ENCODE measurements around the gene SND1.

The SND1 gene

DNA sequence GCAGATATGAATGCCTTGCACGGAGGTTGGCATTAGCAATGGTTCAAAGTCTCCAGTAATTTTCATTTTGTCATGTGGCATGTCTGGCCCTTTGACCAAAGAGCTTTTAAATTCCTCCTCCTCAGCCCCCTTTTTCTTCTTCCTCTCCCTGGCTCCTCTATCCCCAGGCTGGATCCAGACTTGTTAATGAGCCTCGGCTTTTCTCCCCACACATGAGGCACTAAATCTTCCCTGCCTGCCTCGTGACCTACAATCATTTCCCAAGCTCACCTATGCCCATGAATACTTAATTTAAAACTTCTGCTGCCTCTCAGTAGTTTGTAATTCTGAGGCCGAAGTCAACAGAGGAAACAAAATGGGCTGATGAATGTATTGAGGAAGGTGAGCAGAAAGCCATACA, 402.5 kb downstream of the SND1 start:
- in situ Hi-C loops (cut with MboI; ENCODE audit: low sequenced_read_pairs) = no loop called here

DNA sequence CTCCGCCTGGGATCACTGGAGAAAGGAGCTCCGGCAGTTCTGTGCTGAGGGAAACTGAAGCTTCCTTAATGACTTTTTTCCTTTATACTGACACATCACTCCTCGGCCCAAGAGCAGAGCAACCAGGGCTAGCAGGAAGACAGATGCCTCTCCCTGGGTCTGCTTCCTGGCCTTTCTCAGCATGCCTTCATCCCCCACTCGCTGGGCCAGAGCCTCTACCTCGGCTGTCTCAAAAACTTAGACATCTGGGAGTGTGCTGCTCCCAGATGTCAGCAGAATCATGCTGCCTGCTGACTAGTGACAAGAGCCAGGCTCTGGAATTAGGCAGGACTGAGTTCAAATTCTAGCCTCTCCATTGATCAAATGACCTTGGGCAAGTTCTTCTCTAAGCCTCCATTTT, 403.6 kb downstream of the SND1 start:
- in situ Hi-C loops (cut with MboI; ENCODE audit: low sequenced_read_pairs) = no loop called here

DNA sequence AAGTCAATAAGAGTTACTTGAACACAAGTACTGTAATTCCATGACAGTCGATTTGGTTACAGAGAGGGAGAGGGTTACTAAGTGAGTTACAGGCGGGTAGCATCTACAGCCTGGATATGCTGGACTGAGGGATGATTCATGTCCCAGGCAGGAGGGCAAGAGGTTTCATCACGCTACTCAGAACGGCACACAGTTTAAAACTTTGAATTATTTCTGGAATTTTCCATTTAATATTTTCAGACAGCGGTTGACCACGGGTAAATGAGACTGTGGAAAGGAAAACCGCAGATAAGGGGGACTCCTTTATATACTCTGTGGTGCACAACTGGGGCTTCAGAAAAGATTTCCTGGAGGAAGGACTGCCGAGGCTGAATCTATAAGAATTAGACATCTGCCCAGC, 404.9 kb downstream of the SND1 start:
- in situ Hi-C loops (cut with MboI; ENCODE audit: low sequenced_read_pairs) = no loop called here

DNA sequence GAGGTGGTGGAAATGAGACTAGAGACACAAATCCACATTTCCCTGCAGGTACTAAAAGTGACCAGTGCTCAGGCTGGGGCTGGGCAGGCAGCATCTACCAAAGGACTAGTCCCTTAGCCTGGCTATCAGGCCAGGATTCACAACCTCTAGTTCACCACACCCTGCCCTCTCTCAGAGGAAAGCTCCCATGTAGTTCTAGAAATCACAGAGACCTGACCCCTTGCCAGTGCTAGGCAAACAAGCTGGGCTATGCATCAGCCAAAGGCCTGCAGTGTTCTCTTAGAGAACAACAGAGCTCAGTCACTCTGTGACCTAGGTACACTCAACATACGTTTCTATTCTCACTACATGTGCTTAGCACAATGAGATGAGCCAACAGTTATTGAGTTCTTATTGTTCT, 405.9 kb downstream of the SND1 start:
- in situ Hi-C loops (cut with MboI; ENCODE audit: low sequenced_read_pairs) = no loop called here

DNA sequence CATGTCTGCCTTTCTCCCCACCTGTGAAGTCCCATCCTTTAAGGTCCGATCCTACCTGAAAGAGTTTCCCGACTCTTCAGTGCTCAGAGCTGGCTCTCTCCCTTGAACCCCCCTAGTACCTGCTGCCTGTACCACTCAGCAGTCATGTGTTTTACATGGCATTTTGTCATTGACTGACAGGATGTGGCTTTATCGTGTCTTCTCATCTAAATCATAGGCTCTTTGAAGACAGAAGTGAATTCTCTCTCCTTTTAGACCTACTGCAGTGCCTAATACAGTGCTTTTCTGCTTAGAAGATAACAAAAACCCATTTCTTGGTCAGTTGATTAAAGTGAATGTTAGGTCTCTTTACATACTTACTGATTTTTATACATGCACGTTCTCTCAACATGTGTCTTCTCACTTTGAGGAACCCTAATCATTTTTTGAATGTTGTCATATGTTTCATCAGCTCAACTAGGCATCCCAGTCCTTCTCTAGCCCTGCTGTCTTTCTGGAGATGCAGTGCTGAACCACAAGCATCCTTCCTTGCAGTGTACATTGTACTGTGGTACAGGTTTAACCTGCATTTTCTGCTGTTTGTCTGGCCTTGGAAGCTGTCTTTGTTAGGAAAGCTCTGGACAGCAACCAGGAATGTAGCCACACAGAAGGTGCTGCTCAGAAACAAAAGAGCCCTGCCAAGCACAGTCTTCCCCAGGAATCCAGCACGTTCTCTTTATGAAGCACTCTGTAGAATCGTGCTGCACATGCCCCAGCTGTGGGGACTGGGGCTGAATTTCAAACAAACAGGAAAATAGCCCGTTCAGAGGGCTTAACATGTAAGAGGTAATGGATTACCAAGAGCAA, 407.4 kb downstream of the SND1 start:
- in situ Hi-C loops (cut with MboI; ENCODE audit: low sequenced_read_pairs) = no loop called here

DNA sequence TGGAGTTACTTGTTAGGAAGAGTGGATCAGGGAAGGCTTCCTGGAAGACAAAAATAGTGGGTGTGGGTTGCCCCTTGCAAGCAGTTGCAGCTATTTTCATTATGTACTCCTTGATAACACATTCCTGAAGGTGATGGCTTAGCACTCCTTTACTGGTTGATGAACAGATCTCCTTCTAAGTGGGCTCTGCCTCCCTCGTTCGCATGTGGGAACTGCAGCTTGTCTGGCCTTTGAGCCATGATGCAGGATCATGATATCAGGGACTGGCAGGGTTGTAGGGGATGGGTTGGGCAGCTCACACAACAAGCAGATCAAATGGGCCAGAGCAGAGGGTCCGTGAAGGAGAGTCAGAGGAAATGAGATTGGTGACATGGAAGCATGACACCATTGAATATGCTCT, 408.0 kb downstream of the SND1 start:
- in situ Hi-C loops (cut with MboI; ENCODE audit: low sequenced_read_pairs) = no loop called here

DNA sequence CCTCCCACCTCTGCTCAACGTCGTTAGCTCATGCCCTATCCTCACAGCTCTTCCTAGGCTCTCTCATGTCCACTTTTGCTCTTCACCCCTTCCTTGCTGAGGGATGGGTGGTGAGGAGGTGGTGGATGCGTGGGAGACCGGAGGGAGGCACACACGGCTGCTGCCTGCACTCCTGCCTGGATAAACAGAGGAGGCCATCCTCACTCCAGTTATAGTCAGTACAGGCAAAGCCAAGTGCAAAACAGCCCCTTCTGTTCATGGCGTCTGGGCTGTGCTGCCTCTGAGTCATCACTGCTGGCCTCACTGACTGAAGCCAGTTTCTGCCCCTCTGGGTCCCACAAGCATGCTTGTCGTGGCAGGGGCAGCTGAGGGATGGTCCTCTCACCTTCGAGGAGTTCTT, 411.1 kb downstream of the SND1 start:
- in situ Hi-C loops (cut with MboI; ENCODE audit: low sequenced_read_pairs) = no loop called here

DNA sequence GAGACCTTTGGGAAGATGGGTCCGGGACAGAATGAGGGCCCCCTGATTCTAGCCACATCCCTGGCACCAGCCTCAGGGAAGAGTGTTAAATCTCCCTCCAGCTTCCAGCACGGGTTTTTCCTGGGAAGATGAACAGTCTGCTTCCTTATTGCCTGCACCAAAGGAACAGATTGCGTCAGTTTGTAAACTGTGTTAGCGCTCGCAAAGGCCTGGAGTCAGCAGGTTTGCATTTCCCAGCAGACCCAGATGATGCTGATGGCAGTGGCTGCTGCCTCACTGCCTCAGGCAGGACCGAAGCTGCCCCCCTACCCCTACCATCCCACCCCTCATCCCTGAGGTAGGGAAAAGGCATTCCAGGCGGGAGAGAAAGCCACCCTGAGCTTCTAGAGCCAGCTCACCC, 413.9 kb downstream of the SND1 start:
- in situ Hi-C loops (cut with MboI; ENCODE audit: low sequenced_read_pairs) = no loop called here

DNA sequence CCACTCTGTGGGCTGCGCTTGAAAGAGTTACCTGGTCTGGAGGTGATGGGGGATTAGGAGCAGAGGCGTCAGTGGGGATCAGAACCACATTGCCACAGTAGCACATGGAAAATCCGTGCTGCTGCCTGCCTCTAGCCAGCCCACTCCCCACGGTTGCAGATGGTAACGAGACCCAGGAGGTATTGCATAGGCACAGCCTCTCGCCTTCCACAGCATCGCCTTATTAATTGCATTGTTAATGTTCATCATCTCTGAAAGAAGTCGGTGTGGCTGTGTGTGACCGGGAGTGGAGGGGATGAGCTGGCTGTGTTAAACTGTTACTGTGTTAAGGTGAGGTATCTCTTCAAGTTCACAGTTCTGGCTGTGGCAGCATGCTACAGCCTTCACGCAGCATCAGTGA, 414.4 kb downstream of the SND1 start:
- in situ Hi-C loops (cut with MboI; ENCODE audit: low sequenced_read_pairs) = no loop called here

DNA sequence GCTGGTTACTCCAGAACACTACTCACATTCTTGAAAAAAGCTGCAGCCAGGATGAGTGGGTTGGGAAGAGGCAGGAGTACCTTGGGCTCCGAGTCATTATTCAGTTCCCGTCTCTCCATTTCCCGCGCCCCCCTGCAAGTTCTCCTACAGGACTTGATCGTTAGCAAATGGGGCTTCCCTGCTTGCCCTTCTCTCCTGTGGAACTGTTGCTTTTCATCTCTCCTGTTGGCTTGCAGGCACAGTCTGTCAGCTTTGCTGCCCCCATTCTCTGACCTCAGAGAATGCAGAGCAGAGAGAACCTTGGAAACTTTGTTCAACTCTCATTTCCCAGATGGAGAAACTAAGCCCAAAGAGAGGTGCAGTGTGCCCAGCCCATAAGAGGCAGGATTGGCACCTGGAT, 414.9 kb downstream of the SND1 start:
- in situ Hi-C loops (cut with MboI; ENCODE audit: low sequenced_read_pairs) = no loop called here

DNA sequence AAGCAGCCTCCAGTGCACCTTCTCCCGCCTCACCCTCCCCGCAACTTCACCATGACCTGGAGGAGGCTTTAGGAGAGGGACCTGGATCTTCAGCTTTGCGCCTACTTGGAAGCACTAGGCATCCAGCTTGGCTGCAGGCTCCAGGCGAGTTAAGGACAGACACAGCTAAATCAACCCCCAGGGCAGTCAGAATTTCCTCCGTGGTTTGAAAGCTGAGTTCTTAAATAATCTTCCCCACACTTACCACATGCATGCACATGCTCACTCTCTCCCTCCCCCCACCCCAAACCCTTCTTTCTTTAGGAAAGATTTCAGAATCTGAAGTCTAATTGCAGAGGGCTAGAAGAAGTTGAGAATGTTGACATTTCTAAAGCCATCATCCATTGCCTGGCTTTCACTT, 416.0 kb downstream of the SND1 start:
- in situ Hi-C loops (cut with MboI; ENCODE audit: low sequenced_read_pairs) = no loop called here

DNA sequence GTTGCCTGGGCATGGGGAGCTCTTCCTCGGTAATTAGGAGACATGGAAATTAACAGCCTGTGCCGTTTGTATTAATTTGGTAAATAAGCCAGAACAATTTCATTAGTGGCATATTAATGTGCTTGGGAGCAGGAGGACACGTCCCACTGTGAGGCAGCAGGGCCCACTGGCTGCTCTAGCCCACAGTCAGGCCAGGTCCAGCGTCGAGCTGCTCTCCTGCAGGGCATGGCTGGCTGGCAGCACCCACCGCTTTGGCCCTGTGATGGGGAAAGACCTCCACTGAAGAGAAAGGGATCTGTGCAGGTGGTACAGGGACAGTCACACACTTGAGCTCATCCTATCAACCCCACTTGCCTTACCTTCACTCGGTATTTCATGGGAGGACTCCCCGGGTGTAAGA, 416.8 kb downstream of the SND1 start:
- in situ Hi-C loops (cut with MboI; ENCODE audit: low sequenced_read_pairs) = no loop called here

DNA sequence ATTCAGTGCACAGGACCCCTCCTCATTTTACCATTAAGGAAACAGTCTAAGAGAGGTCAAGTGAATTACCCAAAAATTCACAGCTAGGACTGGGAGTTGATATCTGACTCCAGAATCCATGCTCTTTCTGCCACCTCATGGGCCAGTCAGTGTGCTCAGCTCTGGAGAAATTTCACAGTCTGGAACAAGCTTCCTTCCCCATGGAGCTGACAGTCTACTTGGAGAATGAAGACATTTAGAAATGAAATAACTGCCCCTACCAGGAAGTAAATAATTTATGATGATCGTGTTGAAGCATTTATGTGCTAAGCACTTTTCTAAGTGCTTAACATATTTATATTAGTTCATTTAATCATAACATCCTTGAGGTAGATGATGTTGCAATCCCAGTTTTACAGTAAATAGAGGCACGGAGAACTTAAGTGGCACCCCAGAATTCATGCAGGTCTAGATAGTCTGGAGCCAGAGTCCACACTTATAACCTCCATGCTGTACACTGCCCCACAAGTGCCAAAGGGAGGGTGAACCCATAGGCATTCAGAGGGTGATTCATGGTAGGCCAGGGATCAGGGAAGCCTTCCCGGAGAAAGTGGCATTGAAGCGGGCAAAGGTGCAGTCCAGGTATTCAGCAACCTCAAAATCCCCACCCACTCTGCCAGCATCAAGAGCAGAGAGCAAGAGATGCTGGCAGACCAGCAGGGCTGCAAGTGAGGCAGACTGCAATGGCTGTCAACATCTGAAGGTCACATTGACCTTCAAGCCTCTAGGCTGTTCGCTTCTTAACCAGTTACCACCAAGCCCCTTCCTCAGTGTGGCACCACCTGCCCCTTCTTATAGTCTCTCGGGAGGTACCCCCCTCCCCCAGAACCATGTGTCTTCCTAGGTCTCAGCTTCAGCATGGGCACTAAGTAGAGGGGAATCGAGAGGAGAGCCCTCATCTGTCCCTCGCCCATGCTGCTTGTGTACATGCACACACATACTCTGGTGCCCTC, 417.7 kb downstream of the SND1 start:
- in situ Hi-C loops (cut with MboI; ENCODE audit: low sequenced_read_pairs) = no loop called here

DNA sequence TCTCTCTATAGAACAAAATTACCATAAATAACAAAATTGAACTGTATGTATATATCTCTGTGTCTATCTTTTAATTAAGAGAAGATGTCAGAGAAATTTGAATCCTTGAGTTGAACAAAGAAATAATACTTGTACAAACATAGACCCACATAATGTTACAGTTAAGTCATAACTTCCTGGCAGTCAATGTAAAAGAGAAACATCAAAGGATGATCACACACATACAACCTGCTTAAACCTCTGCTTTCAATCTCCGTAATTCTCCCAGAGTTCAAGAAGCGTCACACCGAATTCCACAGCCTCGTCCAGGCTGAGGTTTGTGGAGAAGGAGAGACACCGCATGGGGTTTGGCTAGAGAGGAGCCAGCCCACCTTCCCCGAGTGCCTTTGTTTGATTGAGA, 419.4 kb downstream of the SND1 start:
- in situ Hi-C loops (cut with MboI; ENCODE audit: low sequenced_read_pairs) = no loop called here

DNA sequence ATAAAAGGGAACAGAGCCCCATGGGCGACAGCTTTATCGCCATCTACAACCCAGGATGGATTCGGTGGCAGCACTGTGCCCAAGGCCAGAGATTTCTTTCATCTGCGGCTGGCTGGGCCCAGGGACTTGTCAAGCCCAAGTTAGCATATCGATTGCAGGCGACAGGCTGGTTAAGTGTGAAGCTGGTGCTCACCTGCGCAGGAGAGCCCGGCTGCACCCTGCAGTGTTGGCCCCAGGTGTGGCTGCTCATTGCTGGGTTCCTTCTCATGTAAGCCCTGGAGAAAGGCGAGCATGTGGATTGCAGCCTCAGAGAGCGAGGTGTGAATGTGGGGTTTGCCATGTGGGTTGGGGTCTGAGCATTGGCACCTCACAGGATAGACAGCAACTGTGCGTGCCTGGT, 419.8 kb downstream of the SND1 start:
- in situ Hi-C loops (cut with MboI; ENCODE audit: low sequenced_read_pairs) = no loop called here

DNA sequence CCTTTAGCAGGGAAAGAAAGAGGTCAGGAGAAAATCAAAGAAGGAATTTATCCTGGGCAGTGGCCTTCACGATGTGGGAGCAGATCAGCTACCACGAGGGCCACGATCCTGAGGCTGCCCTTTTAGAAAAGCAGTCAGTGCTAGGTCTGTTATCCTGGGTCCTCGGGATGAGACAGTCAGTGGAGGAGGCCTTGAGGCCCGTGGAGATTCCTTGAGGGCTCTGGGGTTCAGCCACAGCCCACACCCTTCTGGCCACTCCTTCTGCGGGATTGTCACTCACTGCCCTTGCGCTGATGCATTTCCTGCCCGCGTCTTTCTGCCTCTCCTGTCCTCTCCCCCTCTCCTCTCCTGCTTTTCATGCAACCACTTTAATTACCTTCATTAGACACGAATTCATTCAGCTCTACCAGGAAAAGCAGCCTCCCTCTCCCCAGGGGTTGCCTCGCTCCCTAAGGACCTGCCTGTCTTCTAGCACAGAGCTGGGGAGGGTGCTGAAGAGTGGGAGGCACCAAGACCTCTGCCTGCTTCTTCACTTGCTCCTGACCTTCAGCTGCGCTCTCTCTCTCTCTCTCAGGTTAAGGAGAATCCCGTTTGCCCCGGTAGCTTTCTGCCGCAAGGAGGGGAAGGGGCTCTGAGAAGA, 421.8 kb downstream of the SND1 start:
- in situ Hi-C loops (cut with MboI; ENCODE audit: low sequenced_read_pairs) = no loop called here

DNA sequence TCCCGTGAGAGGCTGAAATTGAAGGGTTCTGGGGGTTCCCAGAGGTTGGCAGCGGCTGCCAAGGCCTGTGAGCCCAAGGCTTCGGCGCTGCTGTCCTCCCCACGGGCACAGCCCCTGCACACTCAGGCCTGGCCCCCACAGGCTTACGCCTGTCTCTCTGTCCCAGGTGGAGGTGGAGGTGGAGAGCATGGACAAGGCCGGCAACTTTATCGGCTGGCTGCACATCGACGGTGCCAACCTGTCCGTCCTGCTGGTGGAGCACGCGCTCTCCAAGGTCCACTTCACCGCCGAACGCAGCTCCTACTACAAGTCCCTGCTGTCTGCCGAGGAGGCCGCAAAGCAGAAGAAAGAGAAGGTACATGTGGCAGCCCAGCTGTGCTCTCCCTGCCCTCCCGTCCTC, 422.3 kb downstream of the SND1 start:
- in situ Hi-C loops (cut with MboI; ENCODE audit: low sequenced_read_pairs) = no loop called here

DNA sequence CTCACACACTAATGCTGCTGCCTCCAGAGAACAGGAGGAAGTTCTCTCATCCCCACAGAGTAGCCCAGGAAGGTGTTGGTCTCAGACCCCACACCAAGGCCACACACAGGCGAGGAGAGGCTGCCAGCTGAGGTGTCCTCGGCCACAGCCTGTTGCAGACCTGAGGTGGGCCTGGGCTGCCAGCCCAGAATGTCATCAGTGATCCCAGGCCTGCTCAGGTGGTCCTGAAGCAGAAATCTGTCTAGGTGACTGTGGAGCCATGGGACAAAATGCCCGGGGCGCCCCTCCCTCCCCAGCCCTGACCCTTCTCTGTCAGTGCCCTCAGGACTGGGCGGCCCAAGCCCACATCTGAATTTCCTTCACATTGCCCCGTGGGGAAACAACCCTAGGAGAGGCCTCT, 422.7 kb downstream of the SND1 start:
- in situ Hi-C loops (cut with MboI; ENCODE audit: low sequenced_read_pairs) = no loop called here

DNA sequence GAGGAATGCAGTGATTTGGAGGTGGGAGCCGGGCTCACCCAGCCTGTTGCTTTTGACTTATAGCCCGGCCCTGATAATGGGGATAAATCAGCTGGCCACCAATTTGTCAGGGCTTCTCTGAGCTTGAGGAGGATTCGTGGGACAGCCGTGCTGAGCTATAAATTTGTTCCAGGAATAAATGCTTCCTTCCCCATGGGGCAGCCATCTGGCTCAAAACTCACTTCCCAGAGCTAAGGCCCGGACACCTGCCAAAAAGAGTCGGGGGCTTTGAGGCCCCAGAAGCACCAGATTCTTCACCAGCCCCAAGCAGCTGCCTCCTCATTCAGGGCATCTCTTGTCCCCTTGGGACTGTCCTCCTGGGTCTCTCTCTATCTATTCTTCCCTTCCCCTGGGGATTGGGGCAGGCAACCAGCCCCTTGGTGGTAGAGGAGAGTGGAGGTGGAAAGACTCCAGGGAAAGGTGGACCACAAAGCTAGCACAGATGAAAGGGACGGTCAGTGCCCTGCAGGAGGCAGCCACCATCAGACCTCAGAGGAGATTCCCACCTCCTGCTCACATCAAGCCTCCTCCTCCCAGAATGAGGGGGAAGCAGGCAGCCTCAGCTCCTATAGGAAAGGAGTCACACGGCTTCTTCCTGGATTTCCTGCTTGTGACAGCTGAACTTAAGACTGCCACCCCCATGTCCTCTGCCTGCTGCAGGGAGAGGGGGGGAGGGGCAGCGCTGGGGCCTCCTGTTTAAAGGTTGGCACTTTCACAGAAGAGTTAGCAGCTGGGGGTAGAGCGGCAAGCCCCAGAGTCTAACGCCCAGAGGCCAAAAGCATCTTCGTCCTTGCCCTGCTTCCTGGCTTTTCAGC, 423.5 kb downstream of the SND1 start:
- in situ Hi-C loops (cut with MboI; ENCODE audit: low sequenced_read_pairs) = no loop called here

DNA sequence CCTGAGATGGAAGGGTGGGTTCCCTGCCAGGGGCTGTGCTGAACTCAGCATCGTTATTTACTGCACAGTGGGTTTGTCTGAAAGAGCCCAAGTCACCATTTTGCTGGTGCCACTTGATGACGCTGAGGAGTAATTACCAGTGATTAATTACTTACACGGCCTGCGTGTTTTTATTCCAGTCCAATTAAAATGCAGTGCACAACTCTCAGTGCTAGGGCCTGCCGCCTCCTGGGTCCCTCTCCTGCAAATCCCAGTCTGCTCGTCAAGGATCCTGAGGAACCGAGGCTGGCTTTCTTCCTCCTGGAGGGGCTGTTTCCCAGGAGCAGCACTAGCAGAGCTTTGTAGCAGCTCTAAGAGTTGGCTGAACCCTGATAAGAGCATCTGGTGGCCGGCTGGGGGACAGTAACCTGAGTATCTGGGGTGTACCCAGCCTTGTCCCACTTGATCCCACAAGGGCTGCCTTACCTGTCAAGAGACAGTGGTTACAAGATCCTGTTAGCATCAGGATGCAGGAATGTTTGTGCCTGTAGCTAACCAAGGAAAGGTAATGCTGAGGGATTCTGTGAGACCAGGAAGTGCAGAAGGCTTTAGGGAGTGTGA, 424.3 kb downstream of the SND1 start:
- in situ Hi-C loops (cut with MboI; ENCODE audit: low sequenced_read_pairs) = no loop called here
